Karpas-422 (cell line): ENCODE data around the gene FAM53B. TPM values are rescaled to one million over a fixed set of nuclear protein-coding genes. Genes with fewer than 3 reads are reported as not detected.
A peak's percentile ranks its signal among the peaks of the same experiment; 100 is the strongest.

Experiments used
- DNase-seq: peaks from one replicate; pipeline ENCODE4 v3.0.0-alpha.2; 2015
- H2AFZ ChIP-seq: fragments of 200-600 bp; sonication (generic); 2 replicates; pipeline ENCODE4 v1.6.1; 2014; ENCODE audit warnings: antibody characterized with exemption, low read length, mixed read lengths
- H3K27ac ChIP-seq: fragments of 200-600 bp; sonication (generic); 2 replicates; pipeline ENCODE4 v1.5.1; 2014; ENCODE audit warnings: mild to moderate bottlenecking, low read length, moderate library complexity
- H3K27me3 ChIP-seq: fragments of 200-600 bp; sonication (generic); 2 replicates; pipeline ENCODE4 v1.6.1; 2014; ENCODE audit warnings: low read length, mixed read lengths
- H3K36me3 ChIP-seq: fragments of 200-600 bp; sonication (generic); 2 replicates; pipeline ENCODE4 v1.6.1; 2014; ENCODE audit warnings: low read length, mixed read lengths; ENCODE audit not compliant: insufficient read depth
- H3K4me1 ChIP-seq: fragments of 200-600 bp; sonication (generic); 2 replicates; pipeline ENCODE4 v1.6.1; 2014; ENCODE audit warnings: mild to moderate bottlenecking, low read length, mixed read lengths
- H3K4me2 ChIP-seq: fragments of 200-600 bp; sonication (generic); 2 replicates; pipeline ENCODE4 v1.6.1; 2014; ENCODE audit warnings: low read length, low read depth, mild to moderate bottlenecking; ENCODE audit not compliant: poor library complexity, severe bottlenecking
- H3K4me3 ChIP-seq: fragments of 200-600 bp; sonication (generic); 2 replicates; pipeline ENCODE4 v1.5.1; 2014; ENCODE audit warnings: mild to moderate bottlenecking, antibody characterized with exemption, low read length, mixed read lengths
- H3K79me2 ChIP-seq: fragments of 200-600 bp; sonication (generic); 2 replicates; pipeline ENCODE4 v1.6.1; 2014; ENCODE audit warnings: mild to moderate bottlenecking, low read length, mixed read lengths
- H3K9ac ChIP-seq: fragments of 200-600 bp; sonication (generic); 2 replicates; pipeline ENCODE4 v1.6.0; 2014; ENCODE audit warnings: low read length
- H3K9me2 ChIP-seq: fragments of 200-600 bp; sonication (generic), shearing (Covaris generic); replicated peaks from 2 replicates; pipeline ENCODE4 v1.6.0; 2014; ENCODE audit warnings: mild to moderate bottlenecking, low read length, moderate library complexity; ENCODE audit not compliant: insufficient read depth
- H3K9me3 ChIP-seq: fragments of 300-700, 200-600 bp; sonication (generic); 2 replicates; pipeline ENCODE4 v1.6.1; 2014; ENCODE audit warnings: low read length, mixed read lengths
- H4K20me1 ChIP-seq: fragments of 200-600 bp; sonication (generic); 2 replicates; pipeline ENCODE4 v1.6.1; 2014; ENCODE audit warnings: mild to moderate bottlenecking, antibody characterized with exemption, low read length, low read depth; ENCODE audit not compliant: insufficient read depth
- total RNA-seq: library from RNA; depleted of rRNA; stranded (reverse); fragments of >200 nt; shearing (Covaris generic); gene quantifications from 2 replicates; pipeline ENCODE4 v1.2.3, GENCODE V29; 2014; ENCODE audit warnings: low replicate concordance

FAM53B gene
- total RNA-seq, 1 experiment from 2014 or later: 72.5 TPM

DNA sequence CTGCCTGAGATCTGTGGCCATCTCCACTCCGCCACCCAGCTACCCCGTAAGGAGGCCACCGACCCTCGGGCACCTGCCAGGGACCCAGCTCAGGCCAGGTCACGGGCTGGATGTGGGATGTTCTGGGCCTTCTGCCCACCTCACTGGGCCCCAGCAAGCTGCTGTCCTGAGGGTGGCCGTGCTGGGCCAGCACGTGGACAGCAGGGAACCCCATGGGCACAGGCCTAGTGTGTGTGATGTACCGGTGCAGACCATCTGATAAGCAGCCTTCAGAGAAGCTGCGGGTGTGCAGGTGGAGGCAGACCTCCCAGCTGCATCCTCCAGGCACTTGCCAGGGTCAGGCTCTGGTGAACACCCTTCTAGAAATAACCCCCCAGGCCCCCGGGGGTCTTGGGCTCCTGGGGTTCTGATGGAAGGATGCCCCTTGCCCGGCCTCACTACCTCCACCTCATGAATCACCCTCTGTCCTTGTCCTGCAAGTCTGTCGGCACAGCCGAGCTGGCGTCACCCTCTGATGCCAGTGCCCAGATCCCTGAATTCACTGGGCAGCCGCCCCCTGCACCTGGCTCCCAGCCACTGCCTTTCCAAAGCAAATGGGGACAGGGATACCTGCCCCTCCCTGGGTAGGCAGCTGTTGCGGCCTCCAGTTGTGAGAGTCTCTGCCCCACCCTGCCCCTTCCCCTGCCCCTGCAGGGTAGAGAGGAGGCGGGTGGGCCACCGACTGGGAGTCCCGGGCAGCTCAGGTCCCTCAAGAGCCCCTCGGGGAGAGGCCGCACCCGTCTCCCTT is 139.8 kb downstream of the FAM53B start:
- H4K20me1 ChIP-seq: no peaks in the 10 kb centered on the region; the same call in 1 of the 2 replicates
- no peaks in the 10 kb centered on the region for H3K9me3 ChIP-seq
- no peaks in the 10 kb centered on the region for H3K27me3 ChIP-seq
- peak overlapping the region; percentile 98 for H3K27ac ChIP-seq
- H3K36me3 ChIP-seq: no peaks in the 10 kb centered on the region
- peak overlapping the region; percentile 76 for H3K9ac ChIP-seq
- no peaks in the 10 kb centered on the region for H3K9me2 ChIP-seq
- peaks cover 39% of the 10 kb centered on the region for H3K79me2 ChIP-seq
- peak overlapping the region; percentile 58 for H3K4me2 ChIP-seq
- H3K4me1 ChIP-seq: peaks cover 97% of the 10 kb centered on the region
- DNase-seq: peak; percentile 72
- H2AFZ ChIP-seq: no peak overlapping the region
- H3K4me3 ChIP-seq: no peak overlapping the region; the same call in 1 of the 2 replicates

DNA sequence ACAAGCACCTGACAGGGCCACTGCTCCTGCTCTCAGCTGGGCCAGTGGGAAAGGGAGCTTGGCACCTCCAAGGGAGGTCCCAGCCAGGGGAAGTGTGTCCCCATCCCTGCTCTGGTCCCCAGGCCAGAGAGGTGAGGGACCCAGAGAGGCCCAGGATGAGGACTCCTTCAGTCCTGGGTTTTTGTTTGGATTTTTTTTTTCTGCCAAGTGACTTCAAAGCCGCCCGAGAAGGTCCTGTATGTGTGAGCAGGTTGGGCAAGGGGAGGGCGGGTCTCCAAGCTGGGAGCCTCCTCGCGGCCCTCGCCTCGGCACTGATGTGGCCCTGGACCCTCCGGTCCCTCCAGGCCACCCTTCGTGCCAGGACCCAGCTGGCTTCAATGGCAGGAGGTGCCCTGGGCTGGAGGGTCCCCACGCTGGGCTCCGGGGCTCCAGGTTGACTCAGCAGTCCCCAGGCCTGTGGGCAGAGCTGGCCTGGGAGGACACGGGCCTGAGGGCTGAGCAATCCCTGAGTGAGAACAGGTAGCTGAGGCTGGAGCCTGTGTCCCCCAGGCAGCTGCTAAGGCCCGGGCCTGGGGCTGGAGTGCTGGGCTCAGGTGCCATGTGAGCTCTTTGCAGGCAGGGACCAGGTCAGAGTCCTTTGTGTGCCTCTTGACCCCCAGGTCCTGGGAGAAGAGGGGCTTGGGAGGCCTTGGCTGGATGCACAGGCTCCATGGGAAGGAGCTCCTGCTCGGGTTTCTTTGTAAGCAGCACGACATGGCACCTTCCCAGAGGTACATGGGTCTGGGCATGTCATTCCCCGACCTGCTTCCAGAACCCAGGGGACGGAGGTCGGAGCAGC is 140.6 kb downstream of the FAM53B start:
- H3K79me2 ChIP-seq: peaks cover 39% of the 10 kb centered on the region
- no peaks in the 10 kb centered on the region for H3K9me2 ChIP-seq
- H3K9me3 ChIP-seq: no peaks in the 10 kb centered on the region
- DNase-seq: peak; percentile 53
- H2AFZ ChIP-seq: no peak overlapping the region
- no peaks in the 10 kb centered on the region for H3K36me3 ChIP-seq
- H3K4me3 ChIP-seq: peak overlapping the region; percentile 20; the same call in 1 of the 2 replicates
- H3K4me1 ChIP-seq: peaks cover 100% of the 10 kb centered on the region
- peak overlapping the region; percentile 58 for H3K4me2 ChIP-seq
- H3K27ac ChIP-seq: peak overlapping the region; percentile 98
- H3K27me3 ChIP-seq: no peaks in the 10 kb centered on the region
- no peaks in the 10 kb centered on the region; the same call in 1 of the 2 replicates for H4K20me1 ChIP-seq
- H3K9ac ChIP-seq: peak overlapping the region; percentile 76

DNA sequence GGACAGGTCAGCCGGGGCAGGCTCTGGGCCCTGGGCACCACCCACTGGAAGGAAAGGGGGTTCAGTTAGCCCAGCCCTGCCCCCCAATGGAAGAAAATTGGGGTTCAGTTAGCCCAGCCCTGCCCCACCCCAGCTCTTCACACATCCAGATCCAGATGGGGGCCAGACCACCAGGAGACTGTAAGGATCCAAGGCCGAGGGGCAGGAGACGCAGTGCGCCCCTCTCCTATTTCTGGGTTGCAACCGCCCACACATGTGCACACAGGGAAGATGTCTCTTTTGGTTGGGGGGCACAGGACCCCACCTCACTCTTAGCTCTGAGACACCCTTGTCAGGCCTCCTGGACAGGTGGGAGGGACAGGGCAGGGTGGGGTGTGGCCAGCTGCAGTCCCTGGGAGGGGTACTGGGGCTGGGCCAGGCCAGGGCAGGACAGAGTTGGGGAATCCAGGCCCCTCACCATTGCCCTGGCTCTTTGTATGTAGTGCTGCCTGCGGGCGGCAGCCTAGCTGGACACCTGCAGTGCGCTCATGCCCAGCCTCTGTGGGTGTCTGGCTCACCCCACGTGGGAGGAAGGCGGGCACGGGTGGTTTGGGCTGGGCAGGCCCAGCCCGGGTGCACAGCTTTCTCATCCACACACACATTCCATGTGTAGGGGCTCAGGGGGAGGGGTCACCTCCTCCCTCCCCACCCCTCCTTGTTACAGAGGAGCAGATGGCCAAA is 141.4 kb downstream of the FAM53B start:
- peak; percentile 51 for DNase-seq
- no peaks in the 10 kb centered on the region for H3K9me3 ChIP-seq
- H3K79me2 ChIP-seq: peaks cover 40% of the 10 kb centered on the region
- H3K27ac ChIP-seq: peak overlapping the region; percentile 98
- no peaks in the 10 kb centered on the region; the same call in 1 of the 2 replicates for H4K20me1 ChIP-seq
- H2AFZ ChIP-seq: no peak overlapping the region
- no peaks in the 10 kb centered on the region for H3K9me2 ChIP-seq
- H3K4me3 ChIP-seq: peak overlapping the region; percentile 20; the same call in 1 of the 2 replicates
- peak overlapping the region; percentile 76 for H3K9ac ChIP-seq
- peak overlapping the region; percentile 58 for H3K4me2 ChIP-seq
- no peaks in the 10 kb centered on the region for H3K36me3 ChIP-seq
- H3K27me3 ChIP-seq: no peaks in the 10 kb centered on the region
- peaks cover 100% of the 10 kb centered on the region for H3K4me1 ChIP-seq

DNA sequence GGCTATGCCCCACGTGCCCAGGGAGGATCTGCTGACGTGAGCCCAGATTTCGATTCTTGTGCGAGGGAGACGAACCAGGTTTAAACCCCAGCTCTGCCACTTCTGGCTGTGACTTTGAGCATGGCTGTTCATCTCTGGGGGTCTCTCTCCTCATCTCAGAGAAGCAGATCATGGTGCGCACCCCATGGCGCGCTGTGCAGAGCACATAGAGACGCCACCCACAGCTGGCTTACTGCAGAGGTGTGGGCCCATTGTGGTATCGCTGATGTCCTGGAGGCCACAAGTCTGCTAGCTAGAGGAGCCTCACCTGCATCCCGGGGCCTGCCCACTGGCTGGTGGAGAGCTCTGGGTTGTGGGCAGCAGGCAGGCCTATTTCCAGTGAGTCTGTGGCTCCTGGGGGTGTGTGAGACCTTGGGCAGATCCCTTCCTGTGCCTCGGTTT is 142.0 kb downstream of the FAM53B start:
- Histone ChIP-seq H3K9me2 (no peaks in the 10 kb centered on the region), H3K36me3 (no peaks in the 10 kb centered on the region), H2AFZ (no peak overlapping the region), H3K79me2 (peaks cover 44% of the 10 kb centered on the region), H3K4me2 (peak overlapping the region; percentile 58), H3K4me3 (peak overlapping the region; percentile 2; the same call in 1 of the 2 replicates), H4K20me1 (no peaks in the 10 kb centered on the region; the same call in 1 of the 2 replicates), H3K9ac (peak overlapping the region; percentile 76), H3K4me1 (peaks cover 100% of the 10 kb centered on the region), H3K27me3 (no peaks in the 10 kb centered on the region), H3K9me3 (no peaks in the 10 kb centered on the region), H3K27ac (peak overlapping the region; percentile 98)
- DNase-seq: peak; percentile 73

DNA sequence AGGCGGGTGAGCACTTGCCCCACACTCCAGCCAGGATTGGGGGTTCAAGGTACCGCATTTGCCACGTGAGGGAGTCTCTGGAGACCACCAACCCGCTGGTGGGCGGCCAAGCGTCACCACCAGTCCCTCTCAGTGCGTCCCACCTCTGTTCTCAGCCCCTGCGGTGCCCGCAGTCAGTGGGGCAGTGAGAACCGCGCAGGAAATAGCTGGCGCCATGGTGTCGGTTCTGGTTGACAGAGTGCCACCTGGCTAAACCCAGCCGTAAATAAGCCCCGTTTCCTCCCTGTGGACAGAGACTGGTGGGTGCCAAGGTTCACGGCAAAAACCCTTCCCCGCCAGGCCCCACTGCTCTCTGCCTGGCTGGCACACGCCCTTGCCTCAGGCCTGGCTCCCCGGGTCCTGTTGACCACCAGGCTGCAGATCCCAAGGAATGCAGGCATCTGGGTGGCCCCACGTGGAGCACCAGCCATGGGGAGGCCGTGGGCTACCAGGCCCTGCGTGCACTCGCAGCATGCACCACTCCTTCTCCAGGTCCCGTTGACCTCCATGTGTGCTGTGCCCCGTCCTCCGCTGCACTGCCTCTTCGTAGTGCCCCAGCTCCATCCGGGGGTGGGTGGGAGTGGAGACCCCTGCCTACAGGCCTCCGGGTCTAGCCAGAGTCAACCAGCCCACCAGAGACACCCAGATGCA is 142.6 kb downstream of the FAM53B start:
- no peaks in the 10 kb centered on the region for H3K27me3 ChIP-seq
- peak; percentile 97 for DNase-seq
- no peak overlapping the region for H2AFZ ChIP-seq
- H3K27ac ChIP-seq: peak overlapping the region; percentile 98
- H3K4me3 ChIP-seq: no peak overlapping the region; the same call in 1 of the 2 replicates
- H3K9me3 ChIP-seq: no peaks in the 10 kb centered on the region
- peaks cover 46% of the 10 kb centered on the region for H3K79me2 ChIP-seq
- peak overlapping the region; percentile 58 for H3K4me2 ChIP-seq
- H3K9me2 ChIP-seq: no peaks in the 10 kb centered on the region
- H3K9ac ChIP-seq: peak overlapping the region; percentile 77
- H4K20me1 ChIP-seq: no peaks in the 10 kb centered on the region; the same call in 1 of the 2 replicates
- peaks cover 100% of the 10 kb centered on the region for H3K4me1 ChIP-seq
- no peaks in the 10 kb centered on the region for H3K36me3 ChIP-seq

DNA sequence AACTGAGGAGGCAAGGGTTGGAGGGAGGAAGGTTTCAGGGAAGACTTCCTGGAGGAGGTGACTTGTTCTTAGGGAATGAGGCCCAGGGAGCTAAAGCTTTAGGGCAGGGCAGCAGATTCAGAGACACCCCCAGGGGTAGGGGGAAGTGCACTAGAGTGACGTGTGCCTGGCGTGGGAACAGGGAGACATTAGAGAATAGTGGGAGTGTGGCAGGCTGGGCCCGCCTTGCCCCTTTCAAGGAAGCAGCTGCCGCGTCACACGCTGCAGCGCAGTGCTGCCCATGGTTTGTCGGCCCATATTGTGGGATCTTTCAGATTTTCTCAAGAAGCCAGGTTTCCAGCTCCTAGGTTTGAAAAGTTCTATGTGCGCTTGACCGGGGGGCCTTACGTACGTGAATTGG is 143.2 kb downstream of the FAM53B start:
- Histone ChIP-seq H2AFZ (no peak overlapping the region), H3K36me3 (no peaks in the 10 kb centered on the region), H3K4me3 (peak overlapping the region; percentile 42; the same call in 1 of the 2 replicates), H3K27me3 (no peaks in the 10 kb centered on the region), H3K27ac (peak overlapping the region; percentile 98), H3K9ac (peak overlapping the region; percentile 77), H4K20me1 (no peaks in the 10 kb centered on the region; the same call in 1 of the 2 replicates), H3K9me3 (no peaks in the 10 kb centered on the region), H3K9me2 (no peaks in the 10 kb centered on the region), H3K4me2 (peak overlapping the region; percentile 58), H3K4me1 (peaks cover 100% of the 10 kb centered on the region), H3K79me2 (peaks cover 51% of the 10 kb centered on the region)
- DNase-seq: no peak

DNA sequence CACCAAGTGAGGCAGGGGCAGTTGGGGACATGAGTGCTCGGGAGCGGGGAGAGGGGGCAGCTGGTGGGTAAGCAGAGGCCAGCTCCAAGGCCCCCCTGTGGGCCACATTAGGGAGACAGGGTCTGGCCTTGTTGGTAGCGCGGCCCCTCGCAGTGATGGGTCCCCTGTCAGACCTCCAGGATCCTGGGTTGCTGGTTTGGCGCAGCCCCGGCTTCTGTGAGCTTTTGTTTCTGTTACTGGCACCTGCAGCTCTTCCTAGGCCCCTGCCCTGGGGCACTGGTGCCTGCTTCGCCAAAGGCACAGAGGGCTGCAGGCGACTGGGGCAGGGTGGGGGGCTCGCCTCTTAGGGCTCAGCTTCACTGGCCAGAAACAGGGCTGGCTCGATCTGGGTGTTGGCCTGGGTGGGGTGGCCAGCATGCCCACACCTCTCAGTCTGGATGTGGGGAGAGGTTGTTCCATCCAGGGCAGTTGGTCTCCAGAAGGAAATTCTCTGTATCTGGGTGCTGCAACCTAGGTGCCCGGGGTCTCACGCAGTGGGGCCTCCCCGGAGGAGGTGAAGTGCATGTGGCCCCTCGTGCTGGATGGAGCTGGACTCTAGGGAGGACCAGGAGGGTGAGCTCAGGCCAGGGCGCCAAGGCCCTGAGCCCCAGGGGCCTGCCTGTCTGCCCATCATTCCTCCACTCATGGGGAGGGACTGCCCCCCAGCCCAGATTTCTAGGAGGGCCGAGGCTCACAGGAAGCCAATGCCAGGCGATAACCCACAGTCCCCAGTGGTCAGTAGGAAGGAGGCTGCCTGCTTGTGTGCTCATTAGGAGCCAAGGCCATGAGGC is 143.9 kb downstream of the FAM53B start:
- Histone ChIP-seq H3K4me2 (peak overlapping the region; percentile 58), H3K36me3 (no peaks in the 10 kb centered on the region), H3K9me2 (no peaks in the 10 kb centered on the region), H3K27me3 (no peaks in the 10 kb centered on the region), H2AFZ (no peak overlapping the region), H3K79me2 (peaks cover 58% of the 10 kb centered on the region), H3K9me3 (no peaks in the 10 kb centered on the region), H3K4me1 (peaks cover 94% of the 10 kb centered on the region), H3K9ac (peak overlapping the region; percentile 77), H3K4me3 (peak overlapping the region; percentile 42; the same call in 1 of the 2 replicates), H3K27ac (peak overlapping the region; percentile 98), H4K20me1 (peaks cover 4% of the 10 kb centered on the region; the same call in 1 of the 2 replicates)
- peak; percentile 63 for DNase-seq
